GM12864 (cell line): ENCODE results near the gene FLRT1.

Experiments used
- DNase-seq: peaks from one replicate; pipeline ENCODE4 v3.0.0-alpha.2; 2011; ENCODE audit warnings: low read depth
- H3K4me3 ChIP-seq: 2 replicates; pipeline ENCODE4 v1.5.1; 2011; ENCODE audit warnings: mild to moderate bottlenecking, low read depth, low read length, control low read depth
- TF ChIP-seq, protein P1 (sequence below): IDR thresholded peaks from 2 replicates; pipeline ENCODE4 v1.5.1; 2011; ENCODE audit warnings: low read depth, mild to moderate bottlenecking, moderate library complexity, low read length, control low read depth, inconsistent platforms; ENCODE audit errors: missing control alignments

The FLRT1 gene

DNA sequence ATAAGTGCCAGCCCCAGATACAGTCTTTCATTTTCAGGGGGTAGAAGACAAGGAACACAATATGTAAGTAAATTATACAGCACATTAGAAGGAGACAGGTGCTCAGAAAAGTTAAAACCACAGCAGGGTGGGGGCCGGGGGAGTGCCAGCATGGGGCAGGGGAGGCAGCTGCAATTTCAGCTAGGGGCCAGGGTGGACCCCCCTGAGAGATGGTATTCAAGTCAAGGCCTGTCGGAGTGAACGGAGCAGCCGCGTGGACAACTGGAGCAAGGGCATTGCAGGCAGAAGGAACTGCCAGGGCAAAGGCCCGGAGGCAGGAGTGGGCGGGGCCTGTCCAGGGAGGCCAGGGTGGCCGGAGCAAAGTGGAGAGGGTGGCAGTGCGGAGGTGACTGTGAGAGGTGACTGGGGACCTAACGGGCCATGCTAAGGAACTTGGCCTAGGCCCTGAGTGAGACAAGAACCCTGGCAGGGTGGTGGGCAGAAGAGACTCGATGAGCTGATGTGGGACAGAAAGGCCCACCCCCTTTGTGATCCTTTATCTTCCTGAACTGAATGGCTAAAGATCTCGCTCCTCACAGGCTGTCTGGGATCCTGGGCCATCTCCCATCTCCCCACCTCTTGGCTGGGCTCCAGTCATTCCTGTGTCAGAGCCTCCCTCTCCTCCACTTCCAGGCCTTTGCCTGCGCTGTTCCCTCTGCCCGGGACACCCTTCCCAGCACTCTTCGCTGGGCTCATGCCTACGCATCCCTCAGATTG is 22.4 kb upstream of the FLRT1 start:
- no peak overlapping the region for H3K4me3 ChIP-seq
- no peak for DNase-seq
- TF ChIP-seq, protein P1, sequence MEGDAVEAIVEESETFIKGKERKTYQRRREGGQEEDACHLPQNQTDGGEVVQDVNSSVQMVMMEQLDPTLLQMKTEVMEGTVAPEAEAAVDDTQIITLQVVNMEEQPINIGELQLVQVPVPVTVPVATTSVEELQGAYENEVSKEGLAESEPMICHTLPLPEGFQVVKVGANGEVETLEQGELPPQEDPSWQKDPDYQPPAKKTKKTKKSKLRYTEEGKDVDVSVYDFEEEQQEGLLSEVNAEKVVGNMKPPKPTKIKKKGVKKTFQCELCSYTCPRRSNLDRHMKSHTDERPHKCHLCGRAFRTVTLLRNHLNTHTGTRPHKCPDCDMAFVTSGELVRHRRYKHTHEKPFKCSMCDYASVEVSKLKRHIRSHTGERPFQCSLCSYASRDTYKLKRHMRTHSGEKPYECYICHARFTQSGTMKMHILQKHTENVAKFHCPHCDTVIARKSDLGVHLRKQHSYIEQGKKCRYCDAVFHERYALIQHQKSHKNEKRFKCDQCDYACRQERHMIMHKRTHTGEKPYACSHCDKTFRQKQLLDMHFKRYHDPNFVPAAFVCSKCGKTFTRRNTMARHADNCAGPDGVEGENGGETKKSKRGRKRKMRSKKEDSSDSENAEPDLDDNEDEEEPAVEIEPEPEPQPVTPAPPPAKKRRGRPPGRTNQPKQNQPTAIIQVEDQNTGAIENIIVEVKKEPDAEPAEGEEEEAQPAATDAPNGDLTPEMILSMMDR = no peak

DNA sequence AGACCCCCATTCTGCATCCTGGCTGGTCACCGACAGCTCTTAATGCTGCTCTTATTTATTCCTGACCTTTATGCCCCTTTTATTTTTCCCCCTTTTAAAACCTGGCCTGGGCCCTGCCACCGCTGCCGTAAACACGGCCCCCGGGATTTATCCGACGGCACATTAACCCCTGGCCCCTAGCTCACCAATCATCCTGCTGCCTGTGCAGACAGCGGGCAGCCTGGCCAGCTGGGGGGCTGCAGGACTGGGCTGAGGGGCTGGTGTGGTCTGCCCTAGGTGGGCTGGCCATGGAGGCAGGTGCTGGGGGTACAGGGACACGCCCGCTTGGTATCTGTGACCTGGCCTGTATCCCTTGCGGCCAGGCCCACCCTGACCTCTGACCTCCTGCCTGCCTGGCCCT is 21.4 kb upstream of the FLRT1 start:
- TF ChIP-seq, protein P1 = no peak

DNA sequence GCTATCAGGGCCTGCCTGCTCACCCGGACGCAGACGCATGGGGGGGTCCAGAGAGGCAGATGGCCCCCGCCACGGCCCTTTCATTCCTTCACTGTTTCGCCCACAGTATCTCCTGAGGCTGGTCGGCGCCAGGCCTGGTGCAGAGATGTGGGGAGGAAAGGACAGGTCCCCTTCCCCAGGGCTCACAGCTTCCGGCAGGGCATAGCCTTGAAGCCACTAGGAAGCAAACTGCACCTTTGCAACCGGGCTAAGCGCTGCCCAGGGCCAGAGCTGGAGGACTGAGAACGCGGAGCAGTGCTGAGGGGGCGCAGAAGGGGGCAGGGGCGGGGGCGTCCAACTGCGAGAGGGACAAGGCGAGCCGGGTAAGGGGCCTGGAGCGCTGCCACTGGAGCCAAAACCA is 20.2 kb upstream of the FLRT1 start:
- DNase-seq = no peak
- TF ChIP-seq, protein P1 = no peak
- H3K4me3 ChIP-seq = no peak overlapping the region

More for the DNA sequence above, 21.4 kb upstream of the FLRT1 start:
- no peak overlapping the region for H3K4me3 ChIP-seq
- no peak for DNase-seq

GRCh38 chr11:64015935-64016845 is 19.5 kb upstream of the FLRT1 start:
- DNase-seq = no peak
- TF ChIP-seq, protein P1 = no peak
- no peak overlapping the region for H3K4me3 ChIP-seq

- no peak for DNase-seq
- TF ChIP-seq, protein P1 = no peak
- no peak overlapping the region for H3K4me3 ChIP-seq
Observed at GRCh38 chr11:64017945-64018224, 17.8 kb upstream of the FLRT1 start.

DNA sequence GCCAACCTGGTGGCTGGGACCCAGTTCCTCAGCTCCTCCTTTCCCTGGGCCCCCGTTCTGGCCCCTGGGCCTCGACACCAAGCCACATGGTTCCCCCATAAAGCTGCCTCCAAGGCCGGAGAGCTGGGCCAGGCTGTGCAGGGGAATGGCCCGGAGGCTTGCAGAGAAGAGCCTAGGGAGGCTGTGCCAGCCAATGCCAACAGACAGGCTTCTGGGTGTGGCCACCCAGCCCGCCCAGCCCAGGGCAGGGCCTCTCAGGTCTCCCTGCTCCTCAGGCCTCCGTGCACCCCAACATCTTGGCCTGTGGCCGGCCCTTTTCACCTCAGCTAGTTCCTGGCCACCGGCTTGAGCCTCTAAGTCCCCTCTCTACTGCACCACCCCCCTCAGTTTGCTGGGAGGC is 17.4 kb upstream of the FLRT1 start:
- DNase-seq = no peak
- TF ChIP-seq, protein P1 = no peak
- H3K4me3 ChIP-seq = no peak overlapping the region
